Suppressor macrophage treated with lipopolysaccharide for 1 hour (primary cell): ENCODE results near the gene INSR.

ENCODE experiments used
- DNase-seq, 3 donors: peaks; one replicate each; pipeline ENCODE4 v3.0.0-alpha.2; 2020 to 2022

Gene INSR

DNA sequence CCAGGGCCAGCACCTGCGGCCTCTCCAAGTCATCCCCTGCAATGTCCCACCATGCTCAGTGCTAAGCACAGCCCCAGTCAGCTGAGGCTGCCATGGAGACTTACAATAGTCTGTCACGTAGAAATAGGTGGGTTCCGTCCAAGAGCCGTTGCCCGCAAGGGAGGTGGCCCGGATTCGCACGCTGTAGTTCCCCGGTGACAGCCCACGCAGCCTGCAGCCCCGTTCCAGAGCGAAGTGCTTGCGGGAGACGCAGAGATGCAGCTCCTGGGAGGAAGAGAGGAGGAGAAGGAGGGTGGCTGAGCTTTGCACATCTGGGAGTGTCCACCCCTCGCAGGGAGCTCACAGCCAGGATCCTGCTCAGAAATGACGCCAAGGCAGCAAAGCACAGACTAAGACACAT lies 162.2 kb downstream of the INSR start:
- no peak for DNase-seq

DNA sequence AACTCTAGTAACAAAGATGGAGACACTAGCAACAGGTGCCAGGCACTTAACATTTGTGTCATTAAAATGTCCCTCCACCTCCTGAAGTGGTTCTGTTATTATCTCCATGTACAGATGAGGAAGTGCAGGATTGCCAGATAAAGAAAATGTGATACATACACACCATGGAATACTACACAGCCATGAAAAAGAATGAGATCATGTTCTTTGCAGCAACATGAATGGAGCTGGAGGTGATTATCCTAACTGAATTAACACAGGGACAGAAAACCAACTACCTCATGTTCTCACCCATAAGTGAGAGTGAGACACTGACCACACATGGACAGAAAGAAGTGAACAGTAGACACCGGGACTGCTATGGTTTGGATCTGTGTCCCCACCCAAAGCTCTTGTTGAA lies 164.2 kb downstream of the INSR start:
- DNase-seq = no peak

DNA sequence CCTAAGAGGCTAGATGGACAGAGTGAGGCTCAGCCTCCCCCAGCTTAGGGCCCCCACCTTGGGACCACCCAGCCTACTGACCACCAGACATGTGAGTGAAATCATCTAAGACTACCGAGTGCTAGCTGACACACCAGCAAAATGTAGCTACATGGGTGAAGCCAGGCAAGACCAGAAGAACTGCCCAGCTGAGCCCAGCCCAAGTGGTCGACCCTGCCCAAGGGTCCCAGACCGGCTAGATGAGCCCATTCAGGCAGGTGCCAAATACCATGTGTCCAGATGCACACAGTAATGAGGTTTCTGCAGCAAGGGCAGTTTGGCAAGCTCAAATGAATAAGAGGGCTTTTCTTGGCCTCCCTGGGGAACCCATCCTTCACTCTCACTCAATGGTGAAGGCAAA lies 168.1 kb downstream of the INSR start:
- no peak for DNase-seq

DNA sequence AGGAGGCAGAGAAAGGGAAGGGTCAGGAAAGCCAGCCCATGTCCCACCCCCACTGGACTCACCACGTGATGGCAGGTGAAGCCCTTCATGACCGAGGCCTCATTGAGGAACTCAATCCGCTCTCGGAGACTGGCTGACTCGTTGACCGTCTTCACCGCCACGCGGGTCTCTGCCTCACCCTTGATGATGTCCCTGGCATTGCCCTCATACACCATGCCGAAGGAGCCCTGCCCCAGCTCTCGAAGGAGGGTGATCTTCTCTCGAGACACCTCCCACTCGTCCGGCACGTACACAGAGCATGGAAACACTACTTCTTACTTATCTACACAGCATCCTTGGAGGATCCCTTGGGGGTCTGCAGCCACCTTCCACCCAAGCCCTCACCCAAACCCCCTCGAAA lies 169.0 kb downstream of the INSR start:
- no peak for DNase-seq

DNA sequence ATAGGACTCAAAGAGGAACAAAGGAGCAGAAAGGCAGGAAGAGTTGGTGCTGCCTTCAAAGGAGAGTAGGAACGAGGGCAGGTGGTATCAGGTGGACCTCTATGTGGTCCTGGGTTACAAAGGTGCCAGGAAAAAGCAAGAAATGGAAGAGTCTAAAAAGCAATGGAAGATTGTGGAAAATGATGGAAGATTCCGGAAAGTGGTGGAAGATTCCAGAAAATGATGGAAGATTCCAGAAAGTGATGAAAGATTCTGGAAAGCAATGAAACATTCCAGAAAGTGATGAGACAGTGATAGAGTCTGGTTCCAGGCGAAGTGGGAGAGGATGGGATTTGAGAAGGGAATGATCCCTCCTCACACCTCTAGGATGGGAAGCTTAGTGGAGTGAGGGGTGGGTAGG lies 169.4 kb downstream of the INSR start:
- no peak for DNase-seq

DNA sequence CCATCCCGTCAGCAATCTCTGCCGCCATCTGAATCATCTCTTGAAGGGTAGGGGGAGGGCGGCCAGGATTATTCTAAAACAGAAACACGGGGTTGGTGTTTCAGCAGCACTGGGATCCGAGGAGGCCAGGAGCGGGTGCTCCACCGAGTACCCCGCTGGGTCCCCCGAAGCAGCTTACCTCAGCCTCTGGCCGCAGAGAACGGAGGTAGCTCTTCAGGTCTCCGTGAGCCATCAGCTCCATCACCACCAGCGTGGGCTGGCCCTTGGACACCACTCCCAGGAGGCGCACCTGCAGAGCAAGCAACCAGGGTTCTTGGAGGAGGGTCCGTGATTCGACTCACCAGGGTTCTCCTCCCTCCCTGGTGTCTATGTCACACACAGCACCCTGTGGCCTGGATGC lies 171.5 kb downstream of the INSR start:
- no peak for DNase-seq

DNA sequence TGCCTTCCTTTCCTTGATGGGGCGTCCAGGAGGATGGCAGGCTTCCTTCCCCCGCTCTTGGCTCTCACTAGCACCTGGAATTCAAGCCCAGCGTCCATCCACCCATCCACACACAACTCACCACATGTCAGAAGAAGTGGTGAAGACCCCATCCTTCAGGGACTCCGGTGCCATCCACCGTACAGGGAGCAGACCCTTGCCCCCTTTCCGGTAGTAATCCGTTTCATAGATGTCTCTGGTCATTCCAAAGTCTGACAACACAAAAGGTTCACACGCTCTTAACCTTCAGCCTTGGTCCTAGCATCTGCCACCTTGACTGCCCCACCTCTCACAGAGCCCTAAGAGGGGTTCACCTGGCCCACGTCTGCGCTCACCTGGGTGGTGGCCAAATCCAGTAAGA lies 173.7 kb downstream of the INSR start:
- no peak for DNase-seq

DNA sequence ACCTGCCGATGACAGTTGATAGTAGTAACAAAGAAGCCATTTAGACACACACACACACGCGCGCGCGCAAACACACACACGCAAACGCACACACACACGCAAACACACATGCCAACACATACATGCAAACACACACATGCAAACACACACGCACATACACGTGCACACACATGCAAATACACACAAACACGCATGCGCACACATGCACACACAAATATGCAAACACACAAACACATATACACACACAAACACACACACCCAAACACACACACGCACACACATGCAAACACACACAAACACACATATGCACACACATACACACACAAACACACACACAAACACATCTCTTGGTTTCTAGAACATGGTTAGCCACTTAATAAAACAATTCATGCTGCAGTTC lies 174.6 kb downstream of the INSR start:
- no peak for DNase-seq

DNA sequence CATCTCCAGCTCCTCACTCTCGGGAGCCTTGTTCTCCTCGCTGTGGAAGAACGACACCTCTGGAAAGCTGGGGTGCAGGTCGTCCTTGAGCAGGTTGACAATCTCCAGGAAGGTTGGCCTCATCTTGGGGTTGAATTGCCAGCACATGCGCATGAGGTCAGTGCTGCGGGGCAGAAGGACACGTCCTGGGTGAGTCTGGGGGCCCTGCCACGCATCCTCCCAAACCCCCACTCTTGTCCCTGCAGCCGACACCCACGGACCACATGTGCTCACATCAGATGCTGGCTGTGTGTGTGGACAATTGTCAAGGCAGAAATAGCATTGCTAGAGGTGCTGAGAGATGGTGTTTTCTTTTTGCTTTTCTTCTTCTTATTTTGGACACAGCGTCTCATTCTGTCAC lies 177.0 kb downstream of the INSR start:
- DNase-seq = no peak

DNA sequence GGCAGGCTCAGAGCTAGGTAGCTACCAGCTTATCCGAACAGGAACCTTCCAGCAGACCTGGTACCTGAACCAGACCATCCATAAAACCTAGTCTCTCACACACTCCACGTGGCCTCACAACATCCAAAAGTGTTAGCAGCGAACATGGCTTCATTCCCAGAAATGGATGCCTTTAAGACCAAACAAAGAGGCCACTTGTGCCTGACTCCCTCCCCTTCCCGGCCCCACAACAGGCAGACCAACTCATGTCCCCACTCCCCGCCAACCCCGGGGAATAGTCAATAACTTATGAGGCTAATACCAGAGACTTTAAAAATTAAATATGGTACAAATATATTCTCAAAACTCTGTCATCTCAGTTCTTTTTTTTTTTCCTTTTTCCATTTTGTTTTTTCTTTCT lies 178.5 kb downstream of the INSR start:
- DNase-seq = no peak

DNA sequence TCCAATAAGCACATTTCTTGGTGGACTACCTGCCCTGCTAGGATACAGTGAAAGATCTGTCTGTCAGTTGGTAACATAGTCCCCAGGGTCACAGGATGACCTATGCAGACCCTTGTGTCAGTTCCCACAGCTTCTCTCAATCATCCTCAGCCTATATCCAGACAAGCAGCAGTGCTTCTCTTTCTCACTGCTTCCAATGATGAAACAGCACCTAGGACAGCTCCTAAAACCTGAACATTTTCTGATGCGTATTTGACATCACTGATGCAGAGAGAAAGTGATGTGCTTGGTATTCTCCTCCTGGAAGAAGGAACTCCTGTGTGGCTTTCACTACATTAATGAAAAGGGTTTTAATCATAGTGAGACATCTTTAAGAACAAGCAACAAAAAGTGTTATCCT lies 181.0 kb downstream of the INSR start:
- no peak for DNase-seq

DNA sequence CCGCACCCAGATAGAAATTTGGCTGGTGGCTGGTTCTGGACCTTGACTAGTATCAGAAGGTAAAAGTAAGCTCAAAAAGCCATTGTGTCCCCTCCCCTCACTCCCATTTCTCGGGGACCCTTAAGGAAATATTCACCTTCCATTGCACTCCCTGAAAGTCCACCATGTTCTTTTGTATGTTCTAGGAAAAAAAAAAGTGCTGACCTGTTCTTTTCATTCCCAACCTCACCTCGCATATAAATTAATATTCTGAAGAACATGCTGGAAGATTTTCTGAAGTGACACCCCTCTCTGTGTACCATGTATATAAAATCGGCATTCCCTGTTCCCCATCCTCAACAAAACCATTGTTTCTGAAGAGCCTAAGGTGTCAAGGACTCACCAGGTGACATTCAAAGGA lies 181.5 kb downstream of the INSR start:
- DNase-seq = no peak

DNA sequence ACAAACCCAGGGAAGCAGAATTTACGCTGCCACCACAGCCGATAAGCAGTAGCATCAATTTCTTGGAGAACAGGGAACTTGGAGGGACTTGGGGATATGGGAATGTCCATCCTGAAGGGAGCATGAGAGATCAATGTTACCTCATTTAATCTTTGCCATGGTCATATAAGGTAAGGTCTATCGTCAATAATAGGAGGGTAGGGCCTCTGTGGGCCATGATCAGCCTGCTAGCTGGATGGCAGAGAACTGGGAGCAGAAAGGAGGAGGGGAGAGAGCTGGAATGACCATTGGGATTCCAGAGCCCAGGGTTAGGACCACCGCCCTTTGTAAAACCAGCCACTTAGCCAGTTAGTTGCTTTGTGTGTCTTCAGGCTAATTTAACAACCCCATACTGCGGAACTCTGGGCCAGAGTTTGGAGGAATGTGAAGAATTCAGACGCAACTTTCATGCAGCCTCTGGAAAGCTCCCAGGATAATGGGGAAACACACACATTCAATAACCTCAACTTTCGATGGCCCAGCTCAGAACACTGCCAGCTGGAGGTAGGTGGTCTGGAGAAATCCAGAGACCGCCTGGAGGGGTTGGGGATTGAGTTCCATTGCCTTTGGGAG lies 184.4 kb downstream of the INSR start:
- DNase-seq = no peak

DNA sequence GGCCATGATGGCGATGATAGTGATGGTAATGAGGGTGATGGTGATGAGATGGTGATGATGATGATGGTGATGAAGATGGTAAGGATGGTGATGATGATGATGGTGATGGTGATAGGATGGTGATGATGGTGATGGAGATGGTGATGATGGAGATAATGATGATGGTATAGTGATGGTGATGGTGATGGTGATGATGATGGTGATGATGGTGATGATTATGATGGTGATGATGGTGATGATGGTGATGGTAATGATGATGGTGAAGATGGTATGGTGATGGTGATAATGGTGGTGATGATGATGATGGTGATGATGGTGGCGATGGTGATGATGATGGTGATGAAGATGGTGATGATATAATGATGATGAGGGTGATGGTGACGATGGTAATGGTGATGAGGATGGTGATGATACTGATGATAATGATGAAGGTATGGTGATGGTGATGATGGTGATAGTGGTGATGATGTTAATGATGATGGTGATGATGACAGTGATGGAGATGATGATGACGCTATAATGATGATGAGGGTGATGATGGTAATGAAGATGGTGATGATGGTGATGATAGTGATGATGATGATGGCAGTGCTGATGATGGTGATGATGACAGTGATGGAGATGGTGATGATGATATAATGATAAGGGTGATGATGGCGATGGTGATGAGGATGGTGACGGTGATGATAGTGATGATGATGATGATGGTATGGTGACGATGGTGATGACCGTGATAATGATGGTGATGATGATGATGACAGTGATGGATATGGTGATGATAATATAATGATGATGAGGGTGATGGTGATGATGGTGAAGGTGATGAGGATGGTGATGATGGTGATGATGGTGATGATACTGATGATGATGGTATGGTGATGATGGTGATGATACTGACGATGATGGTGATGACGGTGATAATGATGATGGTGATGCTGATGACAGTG lies 187.2 kb downstream of the INSR start:
- DNase-seq = no peak

DNA sequence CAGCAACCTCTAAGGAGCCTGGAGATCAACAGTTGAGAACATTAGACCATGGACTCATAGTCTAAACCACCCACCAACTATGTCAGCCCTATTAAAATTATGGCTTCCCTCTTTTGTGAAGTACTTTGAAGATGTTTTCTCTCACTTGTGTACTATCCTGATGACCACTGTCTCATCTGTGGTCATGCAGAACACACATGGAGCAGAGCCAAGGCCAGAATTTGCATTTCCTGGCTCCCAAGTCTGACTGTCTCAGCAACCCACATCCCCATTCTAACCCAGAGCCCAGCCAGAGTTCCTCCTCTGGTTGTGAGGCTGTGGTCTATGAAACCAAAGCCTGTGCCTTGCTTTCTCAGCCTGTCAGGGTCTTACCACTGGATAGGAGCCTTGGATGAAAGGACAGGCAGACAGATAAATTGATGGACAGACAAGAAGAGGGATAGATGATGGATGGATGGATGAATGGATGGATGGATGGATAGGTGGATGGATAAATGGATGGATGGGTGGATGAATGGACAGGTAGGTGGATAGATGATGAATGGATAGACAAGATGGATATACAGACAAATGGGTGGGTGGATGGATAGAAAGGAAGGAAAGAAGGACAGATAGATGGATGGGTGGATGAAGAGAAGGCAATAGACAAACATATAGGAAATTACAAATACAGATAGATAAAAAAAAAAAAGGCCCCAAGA lies 189.3 kb downstream of the INSR start:
- peak; percentile 65 to 82 (median 72) for DNase-seq

DNA sequence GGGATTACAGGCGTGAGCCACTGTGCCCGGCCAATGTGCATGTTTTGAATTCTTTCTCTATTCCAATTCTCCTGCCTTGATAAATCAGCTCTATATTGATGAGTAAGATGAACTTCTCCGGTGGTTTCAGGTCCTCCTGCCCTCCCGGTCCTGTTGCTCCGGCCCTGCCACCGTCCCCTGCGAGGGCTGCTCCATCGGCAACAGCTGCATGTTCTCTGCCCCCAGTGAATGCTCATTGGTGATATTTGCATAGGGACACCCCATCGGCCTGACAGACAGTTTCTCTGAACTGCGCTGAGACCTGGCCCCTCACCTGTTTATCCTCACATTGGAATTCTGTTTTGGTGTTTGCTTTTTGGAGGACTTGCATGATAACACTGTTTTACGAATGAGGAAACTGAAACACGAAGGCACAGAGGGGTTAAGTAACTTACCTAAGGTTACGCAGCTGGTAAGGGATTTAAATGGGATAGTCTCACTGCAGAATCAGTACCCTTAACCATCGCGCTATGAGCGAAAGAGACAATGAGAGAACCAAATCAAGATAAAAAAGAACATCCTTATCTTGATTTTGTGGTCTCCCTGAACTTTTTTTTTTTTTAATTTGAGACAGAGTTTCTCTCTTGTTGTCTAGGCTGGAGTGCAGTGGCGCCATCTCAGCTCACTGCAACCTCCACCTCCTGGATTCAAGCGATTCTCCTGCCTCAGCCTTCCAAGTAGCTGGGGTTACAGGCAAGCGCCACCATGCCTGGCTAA lies 192.5 kb downstream of the INSR start:
- DNase-seq = no peak

DNA sequence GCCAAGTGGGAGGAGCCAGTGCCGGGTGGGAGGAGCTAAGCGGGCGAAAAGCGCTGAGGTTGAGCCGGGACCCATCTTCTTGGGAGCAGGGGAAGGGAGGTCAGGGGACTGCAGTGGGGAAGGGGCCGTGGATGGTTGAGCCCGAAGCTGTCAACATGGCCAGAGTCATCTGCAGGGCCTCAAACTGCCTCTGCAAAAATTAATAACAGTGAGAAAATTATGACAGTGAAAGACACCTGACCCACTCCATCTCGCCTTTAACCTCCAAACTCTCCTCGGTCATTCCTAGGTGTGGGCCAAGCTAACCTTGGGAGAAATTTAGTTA lies 194.7 kb downstream of the INSR start:
- DNase-seq = no peak

DNA sequence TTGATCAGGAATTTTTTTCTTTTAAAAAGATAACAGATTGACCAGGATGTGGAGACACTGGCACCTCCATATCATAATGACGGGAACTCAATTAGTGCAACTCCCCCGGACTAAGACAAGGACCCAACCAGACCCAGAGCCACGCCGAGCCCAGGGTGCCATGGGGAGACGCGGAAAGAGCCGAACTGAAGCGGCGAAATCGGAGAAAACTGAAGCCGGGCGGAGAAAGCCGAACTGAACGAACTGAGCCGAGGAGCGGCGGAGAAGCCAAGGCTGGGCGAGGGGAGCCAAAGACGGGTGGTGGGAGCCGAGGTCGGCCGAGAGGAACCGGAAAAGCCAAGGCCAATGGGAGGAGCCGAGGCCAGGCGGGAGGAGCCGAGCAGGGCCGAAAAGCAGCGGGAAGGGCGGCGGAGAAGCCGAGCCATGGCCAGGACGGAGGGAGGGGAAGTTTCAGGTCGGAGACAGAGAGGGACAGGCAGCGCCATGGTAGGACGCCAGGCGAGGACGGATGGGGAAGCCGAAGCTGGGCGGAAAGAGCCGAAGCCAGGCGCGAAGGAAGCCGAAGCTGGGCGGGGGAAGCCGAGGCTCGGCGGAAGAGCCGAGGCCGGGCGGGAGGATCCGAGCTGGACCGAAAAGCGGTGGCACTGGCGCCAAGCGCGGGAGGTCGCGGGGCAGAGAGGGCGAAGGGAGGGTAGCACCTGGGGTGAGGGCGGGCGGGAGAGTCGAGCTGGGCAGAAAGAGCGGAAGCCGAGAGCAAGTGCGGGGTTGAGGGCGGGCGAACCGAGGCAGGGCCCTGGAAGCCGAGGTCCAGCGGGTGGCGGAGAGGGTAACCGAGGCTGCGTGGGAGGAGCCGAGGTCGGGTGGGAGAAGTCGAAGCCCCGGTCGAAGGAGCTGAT lies 195.3 kb downstream of the INSR start:
- peak; percentile 94 to 96 (median 95) for DNase-seq

DNA sequence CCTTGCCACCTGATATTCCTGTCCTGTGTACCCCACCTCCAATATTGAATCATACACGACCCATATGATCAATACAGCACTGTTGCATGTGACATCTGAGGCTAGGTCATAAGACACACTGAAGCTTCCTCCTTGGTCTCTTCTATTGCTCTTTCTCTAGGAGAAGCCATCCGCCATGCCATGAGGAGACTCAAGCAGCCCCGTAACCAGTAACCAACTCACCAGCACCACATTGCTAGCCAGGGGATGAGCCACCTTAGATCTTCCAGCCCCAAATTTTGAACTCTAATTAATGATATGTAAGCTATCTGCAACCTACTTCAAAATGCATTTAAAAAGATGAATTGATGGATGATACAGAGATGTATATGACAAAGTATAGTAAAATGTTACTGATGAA lies 196.1 kb downstream of the INSR start:
- no peak for DNase-seq

DNA sequence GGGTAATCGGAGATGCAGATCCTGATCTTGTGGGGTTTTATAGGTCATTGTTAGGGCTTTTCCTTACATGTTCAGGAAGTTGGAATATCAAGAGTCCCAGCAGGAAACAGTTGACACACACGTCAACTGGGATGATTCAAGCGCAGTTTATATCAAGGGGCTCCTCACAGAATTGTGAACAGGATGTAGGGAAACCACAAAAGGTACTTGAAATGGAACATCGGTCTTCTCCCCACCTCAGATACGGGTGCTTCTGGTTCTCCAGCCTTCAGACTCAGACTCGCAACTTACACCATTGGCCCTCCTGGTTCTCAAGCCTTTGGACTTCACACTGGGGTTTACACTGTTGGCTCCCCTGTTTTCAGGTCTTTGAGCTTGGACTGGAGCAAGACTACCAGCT lies 205.2 kb downstream of the INSR start:
- DNase-seq = no peak

DNA sequence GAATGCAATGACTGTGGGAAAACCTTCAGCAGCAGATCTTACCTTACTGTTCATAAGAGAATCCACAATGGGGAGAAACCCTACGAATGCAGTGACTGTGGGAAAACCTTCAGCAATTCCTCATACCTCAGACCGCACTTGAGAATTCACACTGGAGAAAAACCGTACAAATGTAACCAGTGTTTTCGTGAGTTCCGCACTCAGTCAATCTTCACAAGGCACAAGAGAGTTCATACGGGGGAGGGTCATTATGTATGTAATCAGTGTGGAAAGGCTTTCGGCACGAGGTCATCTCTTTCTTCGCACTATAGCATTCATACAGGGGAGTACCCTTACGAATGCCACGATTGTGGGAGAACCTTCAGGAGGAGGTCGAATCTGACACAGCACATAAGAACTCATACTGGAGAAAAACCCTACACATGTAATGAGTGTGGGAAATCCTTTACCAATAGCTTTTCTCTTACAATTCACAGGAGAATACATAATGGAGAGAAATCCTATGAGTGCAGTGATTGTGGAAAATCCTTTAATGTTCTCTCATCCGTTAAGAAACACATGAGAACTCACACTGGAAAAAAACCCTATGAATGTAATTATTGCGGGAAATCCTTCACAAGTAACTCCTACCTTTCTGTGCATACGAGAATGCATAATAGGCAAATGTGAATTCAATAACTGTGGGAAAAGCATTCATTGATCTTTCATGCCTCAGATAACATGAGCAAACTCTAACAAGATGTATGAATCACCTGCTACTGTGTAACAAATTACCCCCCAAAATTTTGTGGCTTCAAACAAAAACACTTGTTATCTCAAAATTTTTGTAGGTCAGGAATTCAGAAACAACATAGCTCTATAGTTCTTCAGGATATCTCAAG lies 210.9 kb downstream of the INSR start:
- no peak for DNase-seq
